HFFc6 (cell line): ENCODE data around the gene SIGLEC9. TPM values are rescaled to one million over a fixed set of nuclear protein-coding genes. Genes with fewer than 3 reads are reported as not detected.

Experiments
- DNase-seq: peaks from one replicate; pipeline ENCODE4 v3.0.0-alpha.2; 2018
- H3K27ac Mint-ChIP-seq: 2 replicates; pipeline ENCODE4 v1.8.0; 2020; ENCODE audit warnings: mild to moderate bottlenecking, mixed read lengths
- H3K27me3 Mint-ChIP-seq: 2 replicates; pipeline ENCODE4 v1.8.0; 2021; ENCODE audit warnings: mild to moderate bottlenecking, moderate library complexity, mixed read lengths; ENCODE audit not compliant: insufficient read depth
- H3K36me3 Mint-ChIP-seq: 2 replicates; pipeline ENCODE4 v1.8.0; 2021; ENCODE audit warnings: low read depth, mixed read lengths
- H3K4me1 Mint-ChIP-seq: 2 replicates; pipeline ENCODE4 v1.8.0; 2020; ENCODE audit warnings: low read depth, mixed read lengths
- H3K4me3 Mint-ChIP-seq: 2 replicates; pipeline ENCODE4 v1.8.0; 2020; ENCODE audit warnings: mild to moderate bottlenecking, moderate library complexity, mixed read lengths
- H3K9me3 Mint-ChIP-seq: 2 replicates; pipeline ENCODE4 v1.8.0; 2020; ENCODE audit warnings: mild to moderate bottlenecking, mixed read lengths
- total RNA-seq, 6 experiments: library from RNA; stranded (reverse); fragmentation: NEBNext Ultra II Directional; extraction: Animal tissue kit (Norgen Biotek cat#: 25700); gene quantifications; 2 replicates in 1 of 6; 3 replicates in 5 of 6; pipeline ENCODE4 v1.2.3, GENCODE V29; 2021
- TF ChIP-seq, protein P1 (sequence below): fragments of 200-600 bp; sonication (generic); IDR thresholded peaks from 2 replicates; pipeline ENCODE4 v1.5.0; 2021; ENCODE audit warnings: antibody characterized with exemption, mild to moderate bottlenecking

SIGLEC9 gene
- total RNA-seq, 6 experiments from 2014 or later, result not detected

DNA sequence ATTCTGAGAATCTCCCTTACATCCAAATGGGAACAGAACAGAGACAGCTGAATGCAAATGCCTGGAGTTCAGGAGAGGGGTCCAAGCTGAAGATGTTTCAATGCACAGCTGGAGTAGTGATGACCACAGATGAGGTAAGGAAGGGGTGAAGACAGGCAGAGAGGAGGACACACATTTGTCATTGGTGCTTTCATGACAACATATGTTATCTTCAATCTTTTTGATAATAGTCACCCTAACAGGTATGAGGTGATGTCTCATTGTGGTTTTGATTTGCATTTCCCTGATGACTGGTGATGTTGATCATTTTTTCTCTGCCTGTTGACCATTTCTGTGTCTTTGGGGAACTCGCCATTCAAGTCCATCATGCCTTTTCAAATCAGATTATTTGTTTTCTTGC lies 36.6 kb downstream of the SIGLEC9 start:
- TF ChIP-seq, protein P1, sequence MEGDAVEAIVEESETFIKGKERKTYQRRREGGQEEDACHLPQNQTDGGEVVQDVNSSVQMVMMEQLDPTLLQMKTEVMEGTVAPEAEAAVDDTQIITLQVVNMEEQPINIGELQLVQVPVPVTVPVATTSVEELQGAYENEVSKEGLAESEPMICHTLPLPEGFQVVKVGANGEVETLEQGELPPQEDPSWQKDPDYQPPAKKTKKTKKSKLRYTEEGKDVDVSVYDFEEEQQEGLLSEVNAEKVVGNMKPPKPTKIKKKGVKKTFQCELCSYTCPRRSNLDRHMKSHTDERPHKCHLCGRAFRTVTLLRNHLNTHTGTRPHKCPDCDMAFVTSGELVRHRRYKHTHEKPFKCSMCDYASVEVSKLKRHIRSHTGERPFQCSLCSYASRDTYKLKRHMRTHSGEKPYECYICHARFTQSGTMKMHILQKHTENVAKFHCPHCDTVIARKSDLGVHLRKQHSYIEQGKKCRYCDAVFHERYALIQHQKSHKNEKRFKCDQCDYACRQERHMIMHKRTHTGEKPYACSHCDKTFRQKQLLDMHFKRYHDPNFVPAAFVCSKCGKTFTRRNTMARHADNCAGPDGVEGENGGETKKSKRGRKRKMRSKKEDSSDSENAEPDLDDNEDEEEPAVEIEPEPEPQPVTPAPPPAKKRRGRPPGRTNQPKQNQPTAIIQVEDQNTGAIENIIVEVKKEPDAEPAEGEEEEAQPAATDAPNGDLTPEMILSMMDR, result no peak
- no peak overlapping the region for H3K4me3 Mint-ChIP-seq
- DNase-seq, result no peak

DNA sequence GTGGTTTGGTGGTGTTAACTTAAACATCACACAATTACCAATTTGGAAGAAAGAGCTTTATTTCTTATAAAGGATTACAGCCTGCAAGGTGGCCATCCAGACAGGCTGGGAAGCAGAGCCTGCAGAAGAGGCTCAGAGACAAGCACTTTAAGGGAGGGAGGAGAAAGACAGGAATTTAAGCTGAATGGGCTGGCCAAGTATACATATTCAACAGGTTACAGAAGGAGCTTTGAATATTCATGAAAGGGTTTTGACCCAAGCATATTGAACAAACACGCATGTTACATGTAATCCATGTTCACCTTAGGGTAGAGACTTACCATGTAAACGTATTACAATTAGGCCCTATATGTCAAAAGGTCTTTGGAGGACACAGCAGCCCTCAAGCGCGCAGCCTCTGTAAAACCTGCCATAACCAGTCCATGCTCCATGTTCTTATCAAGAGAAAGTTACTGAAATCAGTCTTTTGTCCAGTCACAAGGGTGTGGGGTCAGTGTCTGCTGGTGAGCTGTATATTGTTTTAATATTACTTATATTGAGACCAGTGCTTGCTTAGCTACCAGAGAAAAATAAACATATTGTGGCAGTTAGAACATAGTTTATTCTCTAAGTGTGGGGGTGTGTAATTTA lies 37.3 kb downstream of the SIGLEC9 start:
- peaks cover 8% of the 10 kb centered on the region; the same call in 1 of the 2 replicates for H3K4me1 Mint-ChIP-seq
- no peaks in the 10 kb centered on the region; the same call in 1 of the 2 replicates for H3K9me3 Mint-ChIP-seq
- DNase-seq, result no peak
- TF ChIP-seq, protein P1, result no peak
- H3K36me3 Mint-ChIP-seq, result no peaks in the 10 kb centered on the region
- no peaks in the 10 kb centered on the region; the same call in 1 of the 2 replicates for H3K27me3 Mint-ChIP-seq
- H3K27ac Mint-ChIP-seq, result no peak overlapping the region
- H3K4me3 Mint-ChIP-seq, result no peak overlapping the region

More for the DNA sequence above, 36.6 kb downstream of the SIGLEC9 start:
- Mint-ChIP-seq H3K27me3 (no peaks in the 10 kb centered on the region; the same call in 1 of the 2 replicates), H3K4me1 (peaks cover 8% of the 10 kb centered on the region; the same call in 1 of the 2 replicates), H3K36me3 (no peaks in the 10 kb centered on the region), H3K27ac (no peak overlapping the region), H3K9me3 (no peaks in the 10 kb centered on the region; the same call in 1 of the 2 replicates)

DNA sequence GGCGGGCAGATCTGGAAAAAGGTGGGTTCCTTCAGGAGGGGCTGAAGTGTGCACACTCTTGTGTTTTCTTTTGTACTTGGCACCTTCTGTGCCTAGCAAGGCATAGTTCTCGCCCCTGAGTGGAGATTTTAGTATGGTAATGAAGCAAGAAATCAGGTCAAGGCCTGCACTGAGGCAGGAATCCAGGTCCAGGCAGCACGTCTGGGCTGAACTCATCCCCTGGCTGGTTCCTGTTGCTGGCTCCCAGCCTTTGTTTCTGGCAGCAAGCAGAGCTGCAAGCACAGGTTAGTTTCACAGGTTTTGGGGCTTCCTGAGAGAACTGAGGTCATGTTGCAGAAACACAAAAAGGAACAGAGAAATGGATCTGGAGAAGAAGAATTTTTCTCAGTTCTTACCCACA lies 38.6 kb downstream of the SIGLEC9 start:
- Mint-ChIP-seq H3K27me3 (peaks cover 4% of the 10 kb centered on the region), H3K36me3 (no peaks in the 10 kb centered on the region), H3K9me3 (no peaks in the 10 kb centered on the region; the same call in 1 of the 2 replicates), H3K4me1 (peaks cover 8% of the 10 kb centered on the region; the same call in 1 of the 2 replicates), H3K4me3 (no peak overlapping the region), H3K27ac (no peak overlapping the region)
- TF ChIP-seq, protein P1, result no peak
- no peak for DNase-seq

DNA sequence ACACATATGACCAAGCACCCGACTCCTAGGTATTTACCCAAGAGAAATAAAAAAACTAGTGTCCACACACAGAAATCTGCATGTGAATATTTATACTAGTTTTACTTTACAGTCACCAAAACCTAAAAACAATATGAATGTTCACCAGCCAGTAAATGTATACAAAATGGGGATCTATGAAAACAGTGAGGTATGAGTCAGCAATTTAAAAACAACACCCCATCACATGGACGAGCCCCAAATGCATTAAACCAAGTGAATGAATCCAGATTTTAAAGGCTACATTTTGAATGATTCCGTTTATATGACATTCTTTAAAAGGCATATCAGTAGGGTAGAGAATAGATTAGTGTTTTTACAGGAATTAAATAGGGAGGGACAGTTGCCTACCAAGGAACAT lies 39.5 kb downstream of the SIGLEC9 start:
- Mint-ChIP-seq H3K27me3 (peaks cover 4% of the 10 kb centered on the region), H3K4me1 (peaks cover 14% of the 10 kb centered on the region; the same call in 1 of the 2 replicates), H3K36me3 (no peaks in the 10 kb centered on the region), H3K27ac (no peak overlapping the region), H3K4me3 (no peak overlapping the region), H3K9me3 (no peaks in the 10 kb centered on the region; the same call in 1 of the 2 replicates)
- DNase-seq, result no peak
- TF ChIP-seq, protein P1, result no peak

DNA sequence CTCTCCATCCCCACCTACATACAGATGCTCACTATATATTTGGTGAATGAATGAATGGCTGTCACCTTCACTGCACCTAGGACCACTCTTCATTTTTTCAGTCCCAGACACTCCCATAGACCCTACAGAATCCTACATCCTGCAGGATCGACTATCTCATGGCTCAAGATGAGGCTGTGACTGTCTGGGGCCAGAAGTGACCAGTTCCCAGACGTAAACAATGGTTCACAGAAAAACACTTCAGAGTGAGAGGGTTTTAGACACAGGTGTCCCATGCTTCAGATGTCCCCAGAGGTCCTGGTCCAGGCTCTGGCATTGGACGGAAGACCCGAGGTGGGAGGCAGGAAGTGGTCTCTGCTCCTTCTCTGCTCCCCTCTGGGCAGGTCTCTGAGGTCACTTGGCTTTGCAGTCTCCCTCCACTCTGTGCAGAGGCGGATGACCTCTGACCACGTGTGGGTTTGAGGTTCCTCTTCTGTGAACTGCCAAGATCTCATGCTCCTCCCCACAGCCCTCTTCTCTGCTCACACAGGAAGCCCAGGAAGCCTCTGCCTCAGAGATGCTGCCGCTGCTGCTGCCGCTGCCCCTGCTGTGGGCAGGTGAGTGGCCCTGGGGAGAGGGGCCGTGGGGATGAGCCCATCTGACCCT lies 42.3 kb downstream of the SIGLEC9 start:
- TF ChIP-seq, protein P1, result no peak
- Mint-ChIP-seq H3K9me3 (no peaks in the 10 kb centered on the region; the same call in 1 of the 2 replicates), H3K27me3 (peaks cover 4% of the 10 kb centered on the region), H3K4me1 (peaks cover 14% of the 10 kb centered on the region; the same call in 1 of the 2 replicates), H3K36me3 (no peaks in the 10 kb centered on the region), H3K27ac (no peak overlapping the region), H3K4me3 (no peak overlapping the region)
- no peak for DNase-seq
